ENCODE results near the gene MAPK8.

GRCh38 chr10:48460182-48460581, 153.7 kb downstream of the MAPK8 start:
- TF ChIP-seq CTCF (IDR thresholded peaks at IDR 0.05; ENCODE audit: insufficient read depth, low read length): no peak
- TF ChIP-seq POLR2AphosphoS5 (IDR thresholded peaks at IDR 0.05; ENCODE audit: low read depth): no peak
